HG02973 (cell line): ENCODE data around the gene BASP1.
"Not testable (repeated sequence)": the region's sequence is repeated elsewhere in the genome, so short reads cannot be mapped to it uniquely, and the experiment has no call there.

Experiments
- ATAC-seq: cut with Tn5 transposase; IDR thresholded peaks from one replicate; pipeline ENCODE4 v1.9.1; 2021; ENCODE audit warnings: moderate library complexity; ENCODE audit not compliant: unreplicated experiment

The BASP1 gene

GRCh38 chr5:17249029-17249634 lies 31.7 kb downstream of the BASP1 start:
- ATAC-seq = no peak

- ATAC-seq = not testable (repeated sequence)
Observed at GRCh38 chr5:17249841-17250240, 32.4 kb downstream of the BASP1 start.

GRCh38 chr5:17252543-17252942 lies 35.1 kb downstream of the BASP1 start:
- no peak for ATAC-seq

GRCh38 chr5:17255471-17256021 lies 38.1 kb downstream of the BASP1 start:
- ATAC-seq = peak; percentile 52

GRCh38 chr5:17256171-17256570 lies 38.7 kb downstream of the BASP1 start:
- ATAC-seq = no peak

- ATAC-seq = no peak
Observed at GRCh38 chr5:17256839-17257238, 39.4 kb downstream of the BASP1 start.

- ATAC-seq = peak; percentile 81
Observed at GRCh38 chr5:17257705-17258273, 40.4 kb downstream of the BASP1 start.

GRCh38 chr5:17258431-17258830 lies 41.0 kb downstream of the BASP1 start:
- ATAC-seq = no peak

- not testable (repeated sequence) for ATAC-seq
Observed at GRCh38 chr5:17259012-17259411, 41.6 kb downstream of the BASP1 start.

GRCh38 chr5:17259630-17260257 lies 42.3 kb downstream of the BASP1 start:
- ATAC-seq = no peak

GRCh38 chr5:17260549-17260948 lies 43.1 kb downstream of the BASP1 start:
- ATAC-seq = no peak

- no peak for ATAC-seq
Observed at GRCh38 chr5:17261075-17261474, 43.6 kb downstream of the BASP1 start.

GRCh38 chr5:17265041-17265440 lies 47.6 kb downstream of the BASP1 start:
- ATAC-seq = no peak

- ATAC-seq = peak; percentile 82
Observed at GRCh38 chr5:17267106-17267505, 49.7 kb downstream of the BASP1 start.

GRCh38 chr5:17269201-17269600 lies 51.8 kb downstream of the BASP1 start:
- peak; percentile 60 for ATAC-seq

GRCh38 chr5:17272111-17272510 lies 54.7 kb downstream of the BASP1 start:
- ATAC-seq = no peak

- ATAC-seq = no peak
Observed at GRCh38 chr5:17275289-17276158, 58.1 kb downstream of the BASP1 start.

GRCh38 chr5:17276445-17276844 lies 59.0 kb downstream of the BASP1 start:
- peak; percentile 78 for ATAC-seq

GRCh38 chr5:17277907-17278306 lies 60.5 kb downstream of the BASP1 start:
- no peak for ATAC-seq

- ATAC-seq = no peak
Observed at GRCh38 chr5:17278931-17279330, 61.5 kb downstream of the BASP1 start.

- ATAC-seq = no peak
Observed at GRCh38 chr5:17279487-17279886, 62.1 kb downstream of the BASP1 start.
